ENCODE results near the gene ROM1.
A peak's percentile ranks its signal among the peaks of the same experiment; 100 is the strongest.
"Not testable (repeated sequence)": the region's sequence is repeated elsewhere in the genome, so short reads cannot be mapped to it uniquely, and the experiment has no call there.

The ROM1 gene

GRCh38 chr11:62610814-62611704 lies 2.0 kb upstream of the ROM1 start:
- no peak for DNase-seq

- DNase-seq, result no peak
Measured at GRCh38 chr11:62611705-62612365, 1.2 kb upstream of the ROM1 start.

- no peak for DNase-seq
Measured at GRCh38 chr11:62613291-62613778, 278 bp downstream of the ROM1 start.

GRCh38 chr11:62614275-62614674 lies 1.2 kb downstream of the ROM1 start:
- no peak for DNase-seq

- no peak for DNase-seq
Measured at GRCh38 chr11:62615521-62615920, 2.5 kb downstream of the ROM1 start.

GRCh38 chr11:62616957-62617356 lies 3.9 kb downstream of the ROM1 start:
- DNase-seq, result not testable (repeated sequence)

GRCh38 chr11:62621027-62621566 lies 8.0 kb downstream of the ROM1 start:
- DNase-seq, result no peak

GRCh38 chr11:62621567-62622470 lies 8.8 kb downstream of the ROM1 start, which contains the start of gene B3GAT3:
Gene B3GAT3 (minus strand): TSS chr11:62621986. CDS start chr11:62621947, 39 bp downstream.
- DNase-seq, result peak; percentile 90

GRCh38 chr11:62622476-62623089 lies 9.5 kb downstream of the ROM1 start:
- DNase-seq, result no peak

- DNase-seq, result no peak
Measured at GRCh38 chr11:62627713-62628112, 14.7 kb downstream of the ROM1 start.

GRCh38 chr11:62632492-62632891 lies 19.4 kb downstream of the ROM1 start:
- DNase-seq, result no peak

GRCh38 chr11:62644220-62644619 lies 31.2 kb downstream of the ROM1 start:
- no peak for DNase-seq

GRCh38 chr11:62645671-62645945 lies 32.6 kb downstream of the ROM1 start:
- no peak for DNase-seq

- peak; percentile 82 for DNase-seq
Measured at GRCh38 chr11:62645946-62646824, 33.1 kb downstream of the ROM1 start, which contains the start of gene GANAB. Gene GANAB (minus strand): TSS chr11:62646613. CDS start chr11:62646599, 14 bp downstream.

- no peak for DNase-seq
Measured at GRCh38 chr11:62646825-62647608, 34.0 kb downstream of the ROM1 start.

- no peak for DNase-seq
Measured at GRCh38 chr11:62647609-62648005, 34.5 kb downstream of the ROM1 start.

- no peak for DNase-seq
Measured at GRCh38 chr11:62648185-62648966, 35.3 kb downstream of the ROM1 start.

- no peak for DNase-seq
Measured at GRCh38 chr11:62648967-62649364, 35.9 kb downstream of the ROM1 start.

- DNase-seq, result no peak
Measured at GRCh38 chr11:62649486-62649885, 36.4 kb downstream of the ROM1 start.

GRCh38 chr11:62650283-62650682 lies 37.2 kb downstream of the ROM1 start:
- DNase-seq, result not testable (repeated sequence)
